GM21381 (cell line): ENCODE data around the gene PAPSS1.
"Not testable (repeated sequence)": the region's sequence is repeated elsewhere in the genome, so short reads cannot be mapped to it uniquely, and the experiment has no call there.

ENCODE experiments used
- ATAC-seq: cut with Tn5 transposase; IDR thresholded peaks from one replicate; pipeline ENCODE4 v1.9.1; 2021; ENCODE audit warnings: mild to moderate bottlenecking, moderate library complexity; ENCODE audit not compliant: unreplicated experiment

Gene PAPSS1

GRCh38 chr4:107691378-107691777, 28.7 kb downstream of the PAPSS1 start:
- no peak for ATAC-seq

- ATAC-seq, result peak; percentile 57
These were observed 30.0 kb downstream of the PAPSS1 start for GRCh38 chr4:107689912-107690587.

GRCh38 chr4:107688421-107688820, 31.6 kb downstream of the PAPSS1 start:
- no peak for ATAC-seq

GRCh38 chr4:107685740-107686139, 34.3 kb downstream of the PAPSS1 start:
- ATAC-seq, result no peak

GRCh38 chr4:107683873-107684272, 36.2 kb downstream of the PAPSS1 start:
- no peak for ATAC-seq

GRCh38 chr4:107682306-107682705, 37.7 kb downstream of the PAPSS1 start:
- ATAC-seq, result no peak

GRCh38 chr4:107669068-107669467, 51.0 kb downstream of the PAPSS1 start:
- ATAC-seq, result no peak

GRCh38 chr4:107666134-107666533, 53.9 kb downstream of the PAPSS1 start:
- no peak for ATAC-seq

GRCh38 chr4:107665001-107665400, 55.0 kb downstream of the PAPSS1 start:
- no peak for ATAC-seq

- ATAC-seq, result no peak
These were observed 61.4 kb downstream of the PAPSS1 start for GRCh38 chr4:107658400-107659336.

- ATAC-seq, result no peak
These were observed 64.7 kb downstream of the PAPSS1 start for GRCh38 chr4:107655289-107655688.

GRCh38 chr4:107654694-107655093, 65.3 kb downstream of the PAPSS1 start:
- ATAC-seq, result no peak

GRCh38 chr4:107651408-107651807, 68.6 kb downstream of the PAPSS1 start:
- ATAC-seq, result not testable (repeated sequence)

GRCh38 chr4:107650251-107650650, 69.8 kb downstream of the PAPSS1 start:
- ATAC-seq, result no peak

- no peak for ATAC-seq
These were observed 71.6 kb downstream of the PAPSS1 start for GRCh38 chr4:107648178-107648991.

GRCh38 chr4:107647591-107647990, 72.4 kb downstream of the PAPSS1 start:
- no peak for ATAC-seq

- no peak for ATAC-seq
These were observed 74.4 kb downstream of the PAPSS1 start for GRCh38 chr4:107645604-107646003.

GRCh38 chr4:107643021-107643420, 77.0 kb downstream of the PAPSS1 start:
- no peak for ATAC-seq

GRCh38 chr4:107640878-107641277, 79.2 kb downstream of the PAPSS1 start:
- no peak for ATAC-seq

- no peak for ATAC-seq
These were observed 79.8 kb downstream of the PAPSS1 start for GRCh38 chr4:107640197-107640596.

- ATAC-seq, result no peak
These were observed 84.3 kb downstream of the PAPSS1 start for GRCh38 chr4:107635735-107636134.
